Measurements from ENCODE around the gene PSG1.
"Not testable (repeated sequence)": the region's sequence is repeated elsewhere in the genome, so short reads cannot be mapped to it uniquely, and the experiment has no call there.

The PSG1 gene

GRCh38 chr19:42899110-42899509 lies 19.6 kb upstream of the PSG1 start:
- not testable (repeated sequence) for H3K4me3 Mint-ChIP-seq; ATAC-seq; H3K36me3 Mint-ChIP-seq; H3K9me3 Mint-ChIP-seq; DNase-seq (ENCODE audit: low spot score in 2 of 2); H3K27ac Mint-ChIP-seq; H3K4me1 Mint-ChIP-seq

- not testable (repeated sequence) for ATAC-seq; H3K36me3 Mint-ChIP-seq; DNase-seq (ENCODE audit: low spot score in 2 of 2); H3K9me3 Mint-ChIP-seq; H3K4me3 Mint-ChIP-seq; H3K4me1 Mint-ChIP-seq; H3K27ac Mint-ChIP-seq
Measured at GRCh38 chr19:42898656-42899055, 19.1 kb upstream of the PSG1 start.

DNA sequence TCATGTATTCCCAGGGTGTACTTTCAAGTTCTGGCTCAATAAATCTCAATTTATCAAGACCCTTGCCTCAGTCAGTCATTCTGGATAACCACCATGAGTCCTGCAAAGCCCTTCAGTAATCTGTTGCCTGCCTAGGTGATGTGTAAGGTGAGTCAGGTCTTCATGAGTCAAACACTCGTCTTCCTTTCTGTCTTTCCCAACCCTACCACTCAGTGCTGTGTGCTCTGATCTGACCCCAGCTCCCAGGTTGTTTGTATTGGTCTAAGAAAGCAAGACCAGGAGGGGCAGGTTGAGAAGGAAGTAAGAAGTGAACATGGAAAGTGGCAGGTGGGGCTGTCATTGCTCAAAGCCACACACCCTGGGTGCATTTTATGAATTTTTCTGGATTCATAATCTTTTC lies 18.2 kb upstream of the PSG1 start:
- H3K9me3 Mint-ChIP-seq; H3K4me1 Mint-ChIP-seq; H3K4me3 Mint-ChIP-seq; ATAC-seq; DNase-seq (ENCODE audit: low spot score in 2 of 2); H3K36me3 Mint-ChIP-seq; H3K27ac Mint-ChIP-seq: not testable (repeated sequence)

GRCh38 chr19:42890446-42890845 lies 10.9 kb upstream of the PSG1 start:
- not testable (repeated sequence) for H3K27ac Mint-ChIP-seq; H3K36me3 Mint-ChIP-seq; DNase-seq (ENCODE audit: low spot score in 2 of 2); H3K9me3 Mint-ChIP-seq; H3K4me3 Mint-ChIP-seq; H3K4me1 Mint-ChIP-seq; ATAC-seq

GRCh38 chr19:42887876-42888445 lies 8.4 kb upstream of the PSG1 start:
- not testable (repeated sequence) for H3K9me3 Mint-ChIP-seq; ATAC-seq; H3K4me3 Mint-ChIP-seq; DNase-seq (ENCODE audit: low spot score in 2 of 2); H3K36me3 Mint-ChIP-seq; H3K27ac Mint-ChIP-seq; H3K4me1 Mint-ChIP-seq

DNA sequence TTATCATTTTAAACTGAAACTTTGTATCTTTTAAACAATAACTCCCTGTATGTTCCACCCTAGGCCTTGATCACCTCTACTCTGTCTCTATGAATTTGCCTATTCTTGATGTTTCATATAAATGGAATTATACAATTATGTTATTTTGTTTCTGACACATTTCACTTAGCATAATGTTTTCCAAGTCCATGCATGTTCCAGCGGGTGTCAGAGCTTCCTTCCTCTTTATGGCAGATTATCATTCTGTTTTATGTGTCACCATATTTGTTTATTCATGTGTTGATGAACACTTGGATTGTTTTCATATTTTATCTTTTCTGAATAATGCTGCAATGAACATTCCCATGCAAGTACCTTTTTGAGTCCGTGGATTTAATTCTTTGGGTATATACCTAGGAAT lies 3.2 kb upstream of the PSG1 start:
- H3K9me3 Mint-ChIP-seq; H3K36me3 Mint-ChIP-seq; H3K27ac Mint-ChIP-seq; H3K4me1 Mint-ChIP-seq; ATAC-seq; H3K4me3 Mint-ChIP-seq; DNase-seq (ENCODE audit: low spot score in 2 of 2): not testable (repeated sequence)

GRCh38 chr19:42882010-42882409 lies 2.5 kb upstream of the PSG1 start:
- ATAC-seq; H3K36me3 Mint-ChIP-seq; H3K27ac Mint-ChIP-seq; H3K4me3 Mint-ChIP-seq; H3K4me1 Mint-ChIP-seq; H3K9me3 Mint-ChIP-seq; DNase-seq (ENCODE audit: low spot score in 2 of 2): not testable (repeated sequence)

DNA sequence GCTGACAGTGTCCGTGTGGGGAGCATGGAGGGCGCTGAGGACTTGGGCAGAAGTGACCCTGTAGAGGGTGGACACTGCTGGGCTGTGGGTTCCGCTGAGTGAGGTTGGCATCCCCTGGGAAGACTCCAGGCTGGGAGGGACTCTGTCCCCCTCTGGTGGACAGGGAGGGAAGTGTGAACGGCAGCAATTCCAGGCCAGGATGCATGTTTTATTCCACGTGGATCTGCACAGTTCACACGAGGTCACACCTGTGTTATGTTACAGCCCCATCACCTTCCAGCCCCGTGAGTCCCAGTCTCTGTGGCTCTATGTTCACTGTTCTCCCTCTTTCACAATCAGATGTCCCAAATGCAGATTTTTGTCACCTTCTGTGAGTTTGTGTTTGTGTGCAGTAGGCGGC lies 1.8 kb upstream of the PSG1 start:
- DNase-seq (ENCODE audit: low spot score in 2 of 2); ATAC-seq; H3K27ac Mint-ChIP-seq; H3K36me3 Mint-ChIP-seq; H3K4me3 Mint-ChIP-seq; H3K4me1 Mint-ChIP-seq; H3K9me3 Mint-ChIP-seq: not testable (repeated sequence)

DNA sequence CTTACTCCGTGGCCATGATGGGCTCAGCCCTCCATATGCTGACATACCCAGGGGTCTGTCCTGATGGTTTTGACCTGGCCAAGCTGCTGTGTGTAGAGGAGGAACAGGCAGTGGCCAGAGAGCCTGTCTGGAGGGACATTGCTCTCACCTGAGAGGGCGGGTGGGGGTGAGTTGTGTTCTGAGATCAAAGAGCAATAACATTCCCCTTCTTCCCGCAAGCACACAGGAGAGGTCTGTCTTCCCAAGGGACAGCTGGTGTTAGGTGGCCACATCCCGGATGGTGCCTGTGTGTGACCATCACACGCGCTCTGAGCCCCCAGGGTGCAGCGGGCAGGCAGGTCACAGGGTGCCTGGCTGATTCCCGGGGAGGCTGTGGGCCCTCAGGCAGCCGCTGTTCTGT lies 1.1 kb upstream of the PSG1 start:
- H3K4me3 Mint-ChIP-seq; H3K9me3 Mint-ChIP-seq; H3K4me1 Mint-ChIP-seq; DNase-seq (ENCODE audit: low spot score in 2 of 2); H3K36me3 Mint-ChIP-seq; H3K27ac Mint-ChIP-seq; ATAC-seq: not testable (repeated sequence)

- not testable (repeated sequence) for H3K27ac Mint-ChIP-seq; H3K36me3 Mint-ChIP-seq; DNase-seq (ENCODE audit: low spot score in 2 of 2); ATAC-seq; H3K4me3 Mint-ChIP-seq; H3K9me3 Mint-ChIP-seq; H3K4me1 Mint-ChIP-seq
Measured at GRCh38 chr19:42876596-42876995, 2.9 kb downstream of the PSG1 start.

DNA sequence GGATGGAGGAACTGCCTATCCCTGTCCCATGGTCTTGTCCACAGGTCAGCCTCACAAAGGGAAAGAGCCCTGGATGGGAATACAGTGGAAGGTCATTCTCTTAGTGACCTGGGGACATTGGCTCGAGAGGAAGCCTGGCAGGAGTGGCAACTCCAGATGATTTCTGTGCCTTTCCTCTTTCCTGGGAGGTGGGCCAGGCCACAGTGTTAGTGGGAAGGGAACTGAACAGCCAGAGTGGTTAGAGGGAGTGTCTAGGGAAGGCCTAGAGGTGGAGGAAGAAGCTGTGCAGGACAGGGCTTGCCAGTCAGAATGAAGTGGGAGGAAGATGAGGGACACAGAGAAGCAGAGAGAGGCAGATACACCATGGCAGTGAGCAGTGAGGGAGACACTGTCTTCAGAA lies 3.6 kb downstream of the PSG1 start:
- not testable (repeated sequence) for DNase-seq (ENCODE audit: low spot score in 2 of 2); H3K36me3 Mint-ChIP-seq; H3K4me3 Mint-ChIP-seq; H3K9me3 Mint-ChIP-seq; H3K27ac Mint-ChIP-seq; H3K4me1 Mint-ChIP-seq; ATAC-seq

DNA sequence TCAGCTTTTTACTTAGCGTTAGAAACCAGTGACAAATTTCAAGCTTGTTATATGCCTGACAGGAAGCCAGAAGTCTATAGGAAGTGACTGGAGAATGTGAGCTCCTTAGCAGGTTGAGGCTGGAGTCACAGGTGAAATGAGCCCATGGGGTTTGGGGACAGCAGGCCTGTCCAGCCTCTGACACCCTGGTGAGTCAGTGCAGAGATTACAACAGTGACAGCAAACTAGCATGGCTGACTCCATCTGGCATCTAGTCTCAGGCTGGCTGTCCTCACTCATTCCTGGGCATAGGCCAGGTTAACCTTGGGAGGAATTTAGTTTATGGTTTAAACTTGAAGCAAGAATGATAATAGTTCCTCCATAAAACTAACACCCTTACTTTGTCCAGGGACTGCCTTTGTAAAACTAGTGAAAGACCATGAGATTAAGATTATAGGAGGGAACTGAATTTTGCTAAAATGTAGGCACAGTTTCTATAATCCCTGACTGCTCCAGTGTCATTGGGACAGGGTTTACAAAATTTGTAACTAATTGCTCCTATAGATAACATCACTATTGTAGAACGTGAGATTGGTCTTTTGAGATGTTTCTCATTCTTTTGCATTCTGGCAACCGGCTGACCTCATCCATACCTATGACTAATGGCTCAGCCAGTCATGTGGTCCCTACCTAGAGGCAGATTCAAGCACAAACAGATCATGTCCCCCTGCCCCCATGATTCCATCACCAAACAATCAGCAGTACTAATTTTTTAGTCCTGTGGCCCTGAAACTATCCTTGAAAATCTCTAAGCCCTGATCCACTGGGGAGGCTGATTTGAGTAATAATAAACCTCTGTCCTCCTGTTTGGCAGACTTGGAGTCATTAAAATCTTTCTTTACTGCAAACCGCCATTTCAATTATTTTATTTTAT lies 4.4 kb downstream of the PSG1 start:
- not testable (repeated sequence) for H3K9me3 Mint-ChIP-seq; ATAC-seq; H3K4me3 Mint-ChIP-seq; H3K36me3 Mint-ChIP-seq; H3K4me1 Mint-ChIP-seq; DNase-seq (ENCODE audit: low spot score in 2 of 2); H3K27ac Mint-ChIP-seq

- ATAC-seq, H3K4me3 Mint-ChIP-seq, H3K9me3 Mint-ChIP-seq: not testable (repeated sequence)
Measured at GRCh38 chr19:42874136-42874535, 5.4 kb downstream of the PSG1 start.

GRCh38 chr19:42872608-42873007 lies 6.9 kb downstream of the PSG1 start:
- H3K27ac Mint-ChIP-seq: no peak overlapping the region
- no peaks in the 10 kb centered on the region for H3K4me1 Mint-ChIP-seq
- DNase-seq (ENCODE audit: low spot score in 2 of 2): no peak
- no peaks in the 10 kb centered on the region for H3K36me3 Mint-ChIP-seq
- H3K9me3 Mint-ChIP-seq: no peaks in the 10 kb centered on the region
- ATAC-seq: no peak
- H3K4me3 Mint-ChIP-seq: no peak overlapping the region

More at GRCh38 chr19:42874136-42874535, 5.4 kb downstream of the PSG1 start:
- H3K27ac Mint-ChIP-seq; DNase-seq (ENCODE audit: low spot score in 2 of 2); H3K36me3 Mint-ChIP-seq; H3K4me1 Mint-ChIP-seq: not testable (repeated sequence)

GRCh38 chr19:42857544-42857867 lies 22.0 kb downstream of the PSG1 start:
- Mint-ChIP-seq H3K27ac (no peak overlapping the region), H3K4me1 (no peaks in the 10 kb centered on the region), H3K9me3 (no peaks in the 10 kb centered on the region), H3K36me3 (no peaks in the 10 kb centered on the region), H3K4me3 (no peak overlapping the region)
- ATAC-seq (no peak), DNase-seq (ENCODE audit: low spot score in 2 of 2) (no peak)

- H3K27ac Mint-ChIP-seq, H3K4me3 Mint-ChIP-seq, H3K4me1 Mint-ChIP-seq, H3K36me3 Mint-ChIP-seq, ATAC-seq, H3K9me3 Mint-ChIP-seq: not testable (repeated sequence)
- DNase-seq (ENCODE audit: low spot score in 2 of 2): peak; percentile 9 to 65
Measured at GRCh38 chr19:42856866-42857543, 22.5 kb downstream of the PSG1 start.

Data from stimulated activated effector memory CD8-positive, alpha-beta T cell treated with anti-CD3 and anti-CD28 coated beads, Interleukin-12 subunit alpha, Interleukin-12 subunit beta, amount 100 ng/mL, for 72 hours (primary cell).